ENCODE results near the gene MTERF4.

MTERF4 gene

DNA sequence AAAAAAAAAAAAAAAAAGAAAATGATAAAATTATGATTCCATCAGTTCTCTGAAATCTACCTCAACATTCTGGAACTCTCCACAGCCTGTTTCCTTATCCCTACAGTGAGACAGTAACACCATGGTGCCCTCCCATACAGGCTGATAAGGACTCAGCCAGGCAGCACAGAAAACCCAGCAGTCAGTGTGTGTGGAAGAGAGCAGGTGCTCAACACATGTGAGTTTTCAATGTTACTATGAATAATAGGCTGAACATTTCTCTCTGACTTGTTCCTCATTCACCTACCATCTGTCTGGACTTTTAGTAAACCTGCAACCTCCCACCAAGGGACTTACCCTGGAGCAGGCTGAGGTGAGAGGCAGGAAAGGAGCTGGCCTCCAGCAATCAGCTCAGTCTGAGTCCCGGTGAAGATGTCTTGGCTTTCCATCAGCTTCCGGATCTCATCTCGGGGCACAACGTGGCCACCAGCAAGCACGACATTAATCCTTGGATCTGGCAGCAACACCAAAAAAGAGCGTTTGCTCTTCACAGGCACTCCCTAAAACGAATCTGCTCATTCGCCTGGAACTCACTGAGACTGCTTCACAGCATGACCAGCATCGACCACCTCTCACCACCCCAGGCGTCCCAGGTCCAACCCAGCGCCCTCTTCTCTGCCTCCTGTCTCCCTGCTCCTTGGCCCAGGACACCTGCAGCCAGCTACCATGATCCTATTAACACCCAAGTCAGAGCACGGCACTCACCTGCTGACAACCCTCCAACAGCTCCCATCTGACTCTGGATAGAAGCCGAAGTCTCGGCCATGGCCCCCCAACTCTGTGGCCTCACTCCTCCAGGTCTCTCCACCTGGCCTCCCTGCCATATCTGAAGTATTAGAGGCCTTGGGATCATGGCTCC, 30.7 kb upstream of the MTERF4 start:
- DNase-seq: no peak

- no peak for DNase-seq
Observed at GRCh38 chr2:241131531-241131930, 29.4 kb upstream of the MTERF4 start.

DNA sequence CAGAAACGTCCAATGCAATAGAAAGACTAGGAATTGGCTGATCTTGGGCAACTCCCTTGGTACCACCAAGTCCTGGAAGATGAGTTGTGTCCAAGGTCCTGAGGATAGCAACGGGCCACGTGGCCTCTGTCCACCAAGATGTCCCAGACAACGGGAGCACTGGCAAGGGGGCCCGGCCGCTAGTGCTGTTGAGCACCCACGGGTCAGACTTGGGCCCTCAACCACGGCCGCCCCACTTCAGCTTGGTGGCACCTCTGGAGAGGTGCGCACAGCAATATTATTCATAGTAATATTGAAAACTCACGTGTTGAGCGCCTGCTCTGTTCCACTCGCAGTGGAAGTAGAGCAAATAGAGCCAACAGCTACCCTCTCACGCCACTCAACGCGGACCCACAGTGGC, 28.2 kb upstream of the MTERF4 start:
- no peak for DNase-seq

GRCh38 chr2:241129086-241129871, 27.2 kb upstream of the MTERF4 start:
- DNase-seq: no peak

- DNase-seq: no peak
Observed at GRCh38 chr2:241128266-241128665, 26.2 kb upstream of the MTERF4 start.

DNA sequence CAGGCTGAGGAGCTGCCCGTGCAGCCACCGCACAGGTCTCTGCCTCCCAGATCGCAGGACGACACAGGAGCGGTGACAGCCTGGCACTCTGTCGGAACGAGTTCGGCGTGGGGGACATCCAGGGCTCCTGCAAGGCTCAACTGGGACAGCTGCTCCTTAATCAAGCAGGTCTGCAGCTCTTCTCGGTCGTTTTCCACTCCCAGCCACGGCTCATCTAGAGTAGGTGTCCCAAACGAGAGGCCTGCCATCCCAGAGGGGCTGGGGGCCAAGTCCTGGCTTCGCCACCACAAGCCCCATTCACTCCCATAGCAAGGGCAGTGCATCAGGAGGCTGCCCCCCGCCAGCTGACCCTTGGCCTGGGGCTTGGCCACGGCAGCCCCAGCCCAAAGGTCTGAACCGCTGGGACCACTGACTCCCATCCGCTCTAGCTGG, 24.7 kb upstream of the MTERF4 start:
- DNase-seq: no peak

GRCh38 chr2:241126201-241126611, 24.1 kb upstream of the MTERF4 start:
- no peak for DNase-seq

DNA sequence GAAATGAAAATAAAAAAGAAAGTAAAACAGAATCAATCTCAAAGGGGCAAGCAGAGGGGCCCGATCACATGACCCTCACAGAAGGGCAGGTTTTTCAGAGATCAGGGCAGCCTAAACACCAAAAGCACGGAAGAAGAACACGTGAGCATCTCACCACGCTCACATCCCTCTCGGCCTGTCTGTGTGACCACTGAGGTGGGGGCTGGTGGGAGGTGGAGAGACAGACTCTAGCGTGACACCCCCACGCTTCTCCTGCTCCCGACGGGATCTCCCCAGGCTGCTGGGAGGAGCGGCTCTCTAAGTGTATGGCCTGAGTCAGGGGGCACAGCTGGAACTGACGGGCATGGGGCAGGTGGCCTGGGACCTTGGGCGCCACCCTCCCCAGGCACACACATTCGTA, 23.5 kb upstream of the MTERF4 start:
- no peak for DNase-seq

DNA sequence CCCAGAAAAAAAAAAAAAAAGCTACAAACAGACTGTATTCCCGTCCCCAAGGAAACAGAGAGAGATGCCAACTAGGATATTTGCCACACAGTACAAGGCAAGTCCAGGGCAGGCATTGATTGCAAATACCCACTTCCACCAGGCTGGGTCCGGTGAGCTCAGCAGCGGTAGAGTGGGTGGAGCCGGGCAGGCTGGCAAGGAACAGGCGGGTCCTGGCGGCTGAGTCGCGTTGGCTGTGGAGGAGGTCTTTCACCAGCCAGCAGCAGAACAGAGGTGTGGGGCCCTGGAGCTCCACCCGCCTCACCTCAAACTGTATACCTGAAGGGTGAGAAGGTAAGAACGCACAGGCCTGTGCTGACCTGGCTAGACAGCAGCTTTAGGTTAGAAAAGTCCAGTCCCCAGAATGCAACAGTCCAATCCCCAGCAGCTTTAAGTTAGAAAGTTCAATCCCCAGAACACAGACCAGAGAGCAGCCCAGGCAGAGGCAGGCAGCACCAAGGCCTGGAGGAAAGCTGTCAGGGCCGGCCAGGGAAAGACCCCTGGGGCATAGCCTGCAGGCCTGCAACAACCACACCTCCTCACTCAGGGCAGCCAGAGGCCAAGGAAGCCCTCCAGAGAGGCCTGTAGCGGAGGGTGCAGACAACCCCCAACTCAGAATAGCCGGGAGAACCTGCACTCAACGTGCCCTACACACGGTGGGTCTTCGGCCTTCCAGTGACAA, 21.9 kb upstream of the MTERF4 start:
- no peak for DNase-seq

GRCh38 chr2:241122376-241123002, 20.4 kb upstream of the MTERF4 start:
- DNase-seq: no peak

DNA sequence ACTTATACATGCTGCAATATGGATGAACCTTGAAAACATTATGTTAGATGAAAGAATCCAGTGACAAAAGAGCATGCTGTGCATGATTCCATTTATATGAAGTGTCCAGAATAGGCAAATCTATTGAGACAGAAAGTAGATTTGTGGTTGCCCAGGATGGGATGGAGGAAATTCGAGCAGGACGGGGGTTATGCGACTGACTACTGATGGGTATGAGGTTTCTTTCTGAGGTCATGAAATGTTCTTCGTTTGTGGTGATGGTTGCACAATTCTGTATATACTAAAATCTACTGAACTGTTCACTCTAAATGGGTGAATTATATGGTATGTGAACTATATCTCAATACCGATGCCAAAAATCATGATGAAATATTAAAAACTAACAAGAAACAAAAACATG, 18.9 kb upstream of the MTERF4 start:
- no peak for DNase-seq

GRCh38 chr2:241120440-241120839, 18.4 kb upstream of the MTERF4 start:
- DNase-seq: no peak

- DNase-seq: no peak
Observed at GRCh38 chr2:241118737-241119505, 16.8 kb upstream of the MTERF4 start.

- DNase-seq: no peak
Observed at GRCh38 chr2:241116606-241117560, 14.8 kb upstream of the MTERF4 start.

- no peak for DNase-seq
Observed at GRCh38 chr2:241115361-241115760, 13.3 kb upstream of the MTERF4 start.

DNA sequence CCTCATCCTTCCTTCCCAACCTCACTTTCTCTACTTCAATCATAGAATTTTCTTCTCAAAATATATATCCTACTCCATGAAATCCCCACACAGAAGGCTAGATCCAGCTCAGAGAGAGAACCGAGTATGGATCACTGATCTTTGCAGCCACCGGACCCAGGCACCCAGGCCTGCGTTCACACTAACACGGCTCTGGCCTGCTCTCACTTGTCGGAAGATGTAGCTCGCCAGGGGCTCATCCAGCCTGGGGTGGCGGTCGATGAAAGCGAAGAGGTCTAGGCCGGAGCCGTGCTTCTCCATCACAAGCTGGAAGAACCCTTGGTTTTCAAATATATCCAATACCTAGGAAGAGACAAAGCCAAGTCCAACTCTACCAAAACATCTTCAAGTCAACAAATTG, 12.7 kb upstream of the MTERF4 start:
- DNase-seq: no peak

DNA sequence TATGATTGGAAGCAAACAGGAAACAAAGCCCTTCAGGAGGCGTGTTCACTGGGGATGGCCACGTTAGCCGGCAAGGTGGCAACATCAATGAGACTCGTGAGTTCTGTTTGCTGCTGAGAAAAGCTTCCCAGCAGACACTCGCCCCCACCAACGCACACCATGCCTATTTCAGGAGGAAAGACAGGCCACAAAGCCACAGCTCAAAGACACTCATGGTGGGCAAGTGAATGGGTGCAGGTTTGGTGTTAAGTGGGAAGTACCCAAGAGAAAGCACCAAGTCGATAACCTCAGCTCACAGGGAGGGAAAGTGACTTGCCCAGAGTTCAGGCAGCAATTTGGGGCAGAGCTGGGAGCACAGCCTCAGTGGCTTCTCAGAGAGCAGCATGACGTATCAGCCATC, 10.5 kb upstream of the MTERF4 start:
- no peak for DNase-seq

- DNase-seq: no peak
Observed at GRCh38 chr2:241112046-241112445, 10.0 kb upstream of the MTERF4 start.

GRCh38 chr2:241111440-241111805, 9.3 kb upstream of the MTERF4 start:
- DNase-seq: no peak

DNA sequence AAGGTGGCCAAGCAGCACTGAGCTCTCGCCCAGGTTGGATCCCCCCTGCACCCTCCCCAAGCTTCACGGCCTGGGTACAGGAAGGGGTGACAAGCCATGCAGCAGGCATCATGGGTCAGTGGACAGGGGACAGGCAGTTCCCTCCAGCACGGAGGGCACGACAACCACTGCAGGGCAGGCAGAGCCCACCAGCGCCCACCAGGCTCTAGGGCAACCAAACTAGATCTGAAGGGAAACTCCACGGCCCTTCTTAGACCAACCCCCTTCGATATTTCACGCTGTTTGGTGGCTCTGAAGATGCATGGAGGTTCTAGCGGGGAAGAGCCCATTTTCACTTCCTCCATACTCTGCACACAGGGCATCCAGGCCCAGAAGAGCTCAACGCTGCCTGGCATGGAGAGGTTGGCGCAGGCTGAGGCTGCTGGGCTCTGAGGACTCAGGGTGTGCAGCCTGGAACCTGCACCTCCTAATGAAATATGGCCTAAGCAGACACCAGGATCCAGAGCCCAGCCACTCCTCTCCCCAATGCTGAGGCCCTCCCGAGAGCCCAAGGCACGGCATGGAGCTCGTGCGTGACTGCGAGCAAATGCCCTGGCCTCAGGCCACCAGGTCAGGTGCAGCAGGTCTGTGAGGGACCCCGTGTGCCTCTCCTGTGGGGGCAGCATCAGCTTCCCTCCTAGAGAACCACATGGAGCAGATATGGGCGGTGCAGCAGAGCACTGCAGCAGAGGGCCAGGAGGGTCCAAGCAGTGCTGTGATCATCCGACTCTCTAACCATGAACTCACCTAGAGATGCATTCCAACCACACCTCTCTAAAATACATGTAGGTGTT, 8.7 kb upstream of the MTERF4 start:
- DNase-seq: no peak
